Uterus (tissue), 2 donors: ENCODE results near the gene PLSCR1.

Experiments used
- CTCF ChIP-seq, 4 experiments: fragments of 200-600 bp in 2 of 4; fragments of 450-650 bp in 2 of 4; sonication (generic) in 2 of 4; IDR thresholded peaks; one replicate each; pipeline ENCODE4 v1.5.1; 2016 to 2019; ENCODE audit warnings: antibody characterized with exemption in 4 of 4, mild to moderate bottlenecking in 2 of 4, moderate library complexity in 1 of 4
- POLR2A ChIP-seq, 2 donors: fragments of 450-650 bp; IDR thresholded peaks; one replicate each; pipeline ENCODE4 v1.6.1; 2016; ENCODE audit warnings: antibody characterized with exemption in 2 of 2, mild to moderate bottlenecking in 1 of 2, moderate library complexity in 1 of 2

GRCh38 chr3:146465693-146466465, 78.5 kb downstream of the PLSCR1 start:
- no peak for TF ChIP-seq POLR2A (IDR thresholded peaks at IDR 0.05)
- no peak for TF ChIP-seq CTCF (IDR thresholded peaks at IDR 0.05)
